Liver (tissue), 9 donors: Measurements from ENCODE around the gene GLP2R. TPM values are rescaled to one million over a fixed set of nuclear protein-coding genes. Genes with fewer than 3 reads are reported as not detected.

ENCODE experiments used
- DNase-seq: peaks from one replicate; pipeline ENCODE4 v3.0.0-alpha.2; 2017; ENCODE audit warnings: low spot score
- H3K27ac ChIP-seq, 2 donors: one replicate each; pipeline ENCODE4 v1.7.0; 2013; ENCODE audit warnings: inconsistent platforms in 2 of 2, low read length in 2 of 2, control low read depth in 1 of 2, low read depth in 1 of 2, mild to moderate bottlenecking in 1 of 2
- H3K27me3 ChIP-seq, 4 donors: one replicate each; pipeline versions ENCODE4 v1.6.1 to v1.7.0; 2013; ENCODE audit warnings: low read length in 3 of 4, inconsistent platforms in 1 of 4, mild to moderate bottlenecking in 1 of 4, moderate library complexity in 1 of 4; ENCODE audit not compliant: control insufficient read depth in 4 of 4, insufficient read depth in 4 of 4
- H3K36me3 ChIP-seq, 4 donors: one replicate each; pipeline versions ENCODE4 v1.6.1 to v1.7.0; 2013; ENCODE audit warnings: low read length in 3 of 4, mild to moderate bottlenecking in 3 of 4, low read depth in 1 of 4, moderate library complexity in 1 of 4; ENCODE audit not compliant: control insufficient read depth in 4 of 4, insufficient read depth in 3 of 4
- H3K4me1 ChIP-seq, 4 donors: one replicate each; pipeline versions ENCODE4 v1.6.1 to v1.7.0; 2013; ENCODE audit warnings: low read length in 3 of 4, mild to moderate bottlenecking in 3 of 4, moderate library complexity in 1 of 4; ENCODE audit not compliant: control insufficient read depth in 4 of 4, insufficient read depth in 4 of 4
- H3K4me3 ChIP-seq, 3 donors: one replicate each; pipeline versions ENCODE4 v1.6.1 to v1.7.0; 2013; ENCODE audit warnings: low read length in 3 of 3, control low read depth in 1 of 3, low read depth in 1 of 3, mild to moderate bottlenecking in 1 of 3
- H3K9ac ChIP-seq, 2 donors: one replicate each; pipeline ENCODE4 v1.7.0; 2013; ENCODE audit warnings: low read length in 2 of 2, mild to moderate bottlenecking in 2 of 2, moderate library complexity in 2 of 2, control low read depth in 1 of 2, low read depth in 1 of 2
- H3K9me3 ChIP-seq, 4 donors: one replicate each; pipeline versions ENCODE4 v1.6.1 to v1.7.0; 2013; ENCODE audit warnings: low read length in 3 of 4; ENCODE audit not compliant: control insufficient read depth in 4 of 4
- ATF3 ChIP-seq: IDR thresholded peaks from 2 replicates; pipeline ENCODE4 v1.6.1; 2016; ENCODE audit warnings: antibody characterized with exemption
- CTCF ChIP-seq: fragments of 150-350 bp; IDR thresholded peaks from 2 replicates; pipeline ENCODE4 v1.5.1; 2017; ENCODE audit warnings: improper control_type of control experiment, low read depth, low read length; ENCODE audit not compliant: missing input control
- FOXA1 ChIP-seq: IDR thresholded peaks from 2 replicates; pipeline ENCODE4 v1.6.1; 2016; ENCODE audit warnings: antibody characterized with exemption
- FOXA2 ChIP-seq: IDR thresholded peaks from 2 replicates; pipeline ENCODE4 v1.6.1; 2016; ENCODE audit warnings: antibody characterized with exemption
- GABPA ChIP-seq, 2 donors: IDR thresholded peaks in 1 of 2; conservative IDR thresholded peaks in 1 of 2; 2 replicates each; pipeline ENCODE4 v1.6.1; 2016; ENCODE audit warnings: antibody characterized with exemption in 2 of 2, mild to moderate bottlenecking in 1 of 2, moderate library complexity in 1 of 2
- HNF4G ChIP-seq: IDR thresholded peaks from 2 replicates; pipeline ENCODE4 v1.6.1; 2016; ENCODE audit warnings: antibody characterized with exemption
- JUND ChIP-seq, 2 donors: IDR thresholded peaks; 2 replicates each; pipeline ENCODE4 v1.6.1; 2016; ENCODE audit warnings: antibody characterized with exemption in 2 of 2
- NR2F2 ChIP-seq: IDR thresholded peaks from 2 replicates; pipeline ENCODE4 v1.6.1; 2016; ENCODE audit warnings: antibody characterized with exemption
- REST ChIP-seq: IDR thresholded peaks from 2 replicates; pipeline ENCODE4 v1.6.1; 2016; ENCODE audit warnings: antibody characterized with exemption, mild to moderate bottlenecking
- RXRA ChIP-seq, 2 donors: IDR thresholded peaks; 2 replicates each; pipeline ENCODE4 v1.6.1; 2017 to 2018; ENCODE audit warnings: antibody characterized with exemption in 2 of 2, mild to moderate bottlenecking in 1 of 2
- SP1 ChIP-seq: IDR thresholded peaks from 2 replicates; pipeline ENCODE4 v1.6.1; 2018; ENCODE audit warnings: antibody characterized with exemption, mild to moderate bottlenecking
- TAF1 ChIP-seq: conservative IDR thresholded peaks from 2 replicates; pipeline ENCODE4 v1.6.1; 2016; ENCODE audit warnings: antibody characterized with exemption, mild to moderate bottlenecking
- ZBTB33 ChIP-seq: IDR thresholded peaks from 2 replicates; pipeline ENCODE4 v1.6.1; 2016; ENCODE audit warnings: antibody characterized with exemption
- WGBS: extraction: QIAGEN DNeasy Blood & Tissue Kit; methylation state at CpG from one replicate; pipeline ENCODE4 v1.1.7; 2013; 5-methylcytosine and 5-hydroxymethylcytosine counted together
- polyA plus RNA-seq, 2 donors: library from polyadenylated mRNA; stranded (reverse) in 1 of 2; unstranded in 1 of 2; fragments of 200-250 nt in 1 of 2; fragments of >200 nt in 1 of 2; fragmentation: Nextera tagmentation in 1 of 2; extraction: Ambion mirVana in 1 of 2; gene quantifications; one replicate each; pipeline versions ENCODE4 v1.2.1 to v1.2.3, GENCODE V29; 2013 to 2015
- total RNA-seq, 2 donors: library from RNA; depleted of rRNA; stranded (reverse); fragments of >200 nt; gene quantifications; one replicate each; pipeline ENCODE4 v1.2.3, GENCODE V29; 2014
- donor health status: healthy.
- donor health status: healthy.
- donor health status: healthy.
- donor health status: healthy.
- donor health status: healthy.

Gene GLP2R
- total and polyA plus RNA-seq, 4 donors, result 0.39 to 1.4 (median 0.58) TPM

GRCh38 chr17:9788601-9789000 is 37.1 kb upstream of the GLP2R start:
- no peak for TF ChIP-seq JUND (IDR thresholded peaks at IDR 0.05)
- no peak for TF ChIP-seq ATF3
- no peak for TF ChIP-seq GABPA (IDR thresholded peaks at IDR 0.05 in 1 of 2, conservative IDR thresholded peaks at IDR 0.05 in 1 of 2)
- H3K36me3 ChIP-seq, result no peaks in the 10 kb centered on the region
- H3K9me3 ChIP-seq, result no peaks in the 10 kb centered on the region
- H3K9ac ChIP-seq, result no peak overlapping the region
- no peak for DNase-seq
- no peak overlapping the region for H3K27ac ChIP-seq
- H3K27me3 ChIP-seq, result no peaks in the 10 kb centered on the region
- H3K4me3 ChIP-seq, result no peak overlapping the region
- WGBS, result 77% methylated on average over 8 of the region's 8 CpGs
- H3K4me1 ChIP-seq, result no peaks in the 10 kb centered on the region

GRCh38 chr17:9790316-9790715 is 35.4 kb upstream of the GLP2R start:
- whole genome bisulfite sequencing, result 70% methylated on average over 4 of the region's 4 CpGs
- no peak for TF ChIP-seq NR2F2
- Histone ChIP-seq H3K4me1 (no peaks in the 10 kb centered on the region), H3K4me3 (no peak overlapping the region), H3K27me3 (no peaks in the 10 kb centered on the region), H3K9me3 (no peaks in the 10 kb centered on the region), H3K9ac (no peak overlapping the region), H3K27ac (no peak overlapping the region), H3K36me3 (no peaks in the 10 kb centered on the region)
- no peak for DNase-seq

GRCh38 chr17:9790889-9791876 is 34.5 kb upstream of the GLP2R start, which contains the start of gene DHRS7C:
Gene DHRS7C, minus strand, starts transcription at chr17:9791592. Its CDS starts 308 bp downstream, at chr17:9791284.
- H3K27ac ChIP-seq, result no peak within 1 kb of the TSS
- no peaks in the 10 kb centered on the region for H3K9me3 ChIP-seq
- peaks cover 0 to 3% (median 0%) of the 10 kb centered on the region in 4 donors for H3K27me3 ChIP-seq
- no peaks in the 10 kb centered on the region for H3K4me1 ChIP-seq
- H3K36me3 ChIP-seq, result no peaks in the 10 kb centered on the region
- WGBS, result 77% methylated on average over 15 of the region's 15 CpGs
- no peak for TF ChIP-seq GABPA (IDR thresholded peaks at IDR 0.05 in 1 of 2, conservative IDR thresholded peaks at IDR 0.05 in 1 of 2)
- H3K9ac ChIP-seq, result no peak within 1 kb of the TSS
- DNase-seq, result no peak
- no peak within 1 kb of the TSS for H3K4me3 ChIP-seq

GRCh38 chr17:9792181-9792840 is 33.4 kb upstream of the GLP2R start:
- no peaks in the 10 kb centered on the region for H3K9me3 ChIP-seq
- H3K36me3 ChIP-seq, result no peaks in the 10 kb centered on the region
- 91% methylated on average over 15 of the region's 15 CpGs for WGBS
- H3K27me3 ChIP-seq, result peaks cover 0 to 3% (median 0%) of the 10 kb centered on the region in 4 donors
- H3K9ac ChIP-seq, result no peak overlapping the region
- DNase-seq, result no peak
- H3K4me3 ChIP-seq, result no peak overlapping the region
- H3K27ac ChIP-seq, result no peak overlapping the region
- H3K4me1 ChIP-seq, result no peaks in the 10 kb centered on the region
- no peak for TF ChIP-seq NR2F2
- no peak for TF ChIP-seq TAF1
- TF ChIP-seq FOXA1, result no peak
- TF ChIP-seq RXRA (IDR thresholded peaks at IDR 0.05), result no peak
- no peak for TF ChIP-seq SP1
- no peak for TF ChIP-seq CTCF
- no peak for TF ChIP-seq JUND (IDR thresholded peaks at IDR 0.05)
- TF ChIP-seq REST, result no peak
- no peak for TF ChIP-seq HNF4G
- TF ChIP-seq ZBTB33, result no peak
- no peak for TF ChIP-seq FOXA2
